ENCODE results near the gene ASTE1.

DNA sequence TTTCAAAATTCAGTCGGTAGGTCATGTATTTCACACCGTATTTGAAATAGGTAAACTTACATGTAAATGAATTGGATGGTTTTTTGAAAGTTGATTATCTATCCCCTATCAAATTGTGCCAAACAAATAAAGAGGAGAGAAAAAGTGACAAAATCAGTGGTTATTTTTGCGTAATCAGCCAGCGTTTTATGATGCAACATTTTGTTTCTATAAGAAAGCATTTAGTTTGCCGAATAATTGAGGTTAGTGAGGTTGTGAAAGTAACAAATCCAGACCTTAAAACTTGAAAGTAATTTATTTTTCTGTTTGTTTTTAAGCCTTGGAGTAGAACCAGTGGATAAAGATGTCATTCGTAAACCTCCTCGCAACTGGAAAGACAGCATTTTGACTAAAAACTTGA is 29.3 kb downstream of the ASTE1 start:
- TF ChIP-seq CTCF (IDR thresholded peaks at IDR 0.05) (no peak), POLR2A (IDR thresholded peaks at IDR 0.05) (no peak)

Data from sigmoid colon (tissue), 3 donors.